ENCODE results near the gene UIMC1. TPM values are rescaled to one million over a fixed set of nuclear protein-coding genes. Genes with fewer than 3 reads are reported as not detected.

Gene UIMC1
- polyA plus RNA-seq, 3 donors: 14.8 to 35.6 (median 19.1) TPM

GRCh38 chr5:177043958-177044357, 37.4 kb upstream of the UIMC1 start:
- peaks cover 52 to 80% of the 10 kb centered on the region in 2 donors for H3K36me3 ChIP-seq (replicated peaks in 1 of 2; ENCODE audit: control insufficient read depth in 1 of 2, insufficient read depth in 2 of 2, low read length in 2 of 2)
- no peaks in the 10 kb centered on the region for H3K4me1 ChIP-seq (ENCODE audit: control insufficient read depth in 1 of 2, insufficient read depth in 2 of 2, low read length in 2 of 2)
- H3K4me2 ChIP-seq (replicated peaks; ENCODE audit: extremely low read depth, low read length, poor library complexity, severe bottlenecking): no peak overlapping the region
- Mint-ChIP-seq H3K9me3 (peaks cover 0 to 2% (median 0%) of the 10 kb centered on the region in 7 donors), H3K27me3 (ENCODE audit: low read depth in 3 of 3) (peaks cover 0 to 2% (median 0%) of the 10 kb centered on the region in 3 donors), H3K4me3 (no peak overlapping the region), H3K36me3 (peaks cover 68 to 72% of the 10 kb centered on the region in 2 donors), H3K27ac (peak overlapping the region in 1 of 7 donors; percentile 20), H3K4me1 (no peaks in the 10 kb centered on the region)
- peaks cover 3% of the 10 kb centered on the region for H4K20me1 ChIP-seq (ENCODE audit: insufficient read depth, low read length)
- H3K27me3 ChIP-seq (ENCODE audit: control insufficient read depth in 2 of 2, insufficient read depth in 2 of 2, low read length in 2 of 2): no peaks in the 10 kb centered on the region
- H3K9ac ChIP-seq (ENCODE audit: insufficient read depth, low read length, poor library complexity, severe bottlenecking): no peak overlapping the region
- 75% methylated on average over 1 of the region's 1 CpG for WGBS (ENCODE audit: insufficient coverage)
- DNase-seq: no peak
- intact Hi-C loops (cut with micrococcal nuclease): no loop called here
- no peaks in the 10 kb centered on the region for H3K9me3 ChIP-seq (replicated peaks in 1 of 2; ENCODE audit: control insufficient read depth in 1 of 2, insufficient read depth in 1 of 2, low read length in 2 of 2)
- no peak overlapping the region for H2AFZ ChIP-seq (ENCODE audit: insufficient read depth, low read depth, low read length, poor library complexity, severe bottlenecking)
- TF ChIP-seq, protein P1, sequence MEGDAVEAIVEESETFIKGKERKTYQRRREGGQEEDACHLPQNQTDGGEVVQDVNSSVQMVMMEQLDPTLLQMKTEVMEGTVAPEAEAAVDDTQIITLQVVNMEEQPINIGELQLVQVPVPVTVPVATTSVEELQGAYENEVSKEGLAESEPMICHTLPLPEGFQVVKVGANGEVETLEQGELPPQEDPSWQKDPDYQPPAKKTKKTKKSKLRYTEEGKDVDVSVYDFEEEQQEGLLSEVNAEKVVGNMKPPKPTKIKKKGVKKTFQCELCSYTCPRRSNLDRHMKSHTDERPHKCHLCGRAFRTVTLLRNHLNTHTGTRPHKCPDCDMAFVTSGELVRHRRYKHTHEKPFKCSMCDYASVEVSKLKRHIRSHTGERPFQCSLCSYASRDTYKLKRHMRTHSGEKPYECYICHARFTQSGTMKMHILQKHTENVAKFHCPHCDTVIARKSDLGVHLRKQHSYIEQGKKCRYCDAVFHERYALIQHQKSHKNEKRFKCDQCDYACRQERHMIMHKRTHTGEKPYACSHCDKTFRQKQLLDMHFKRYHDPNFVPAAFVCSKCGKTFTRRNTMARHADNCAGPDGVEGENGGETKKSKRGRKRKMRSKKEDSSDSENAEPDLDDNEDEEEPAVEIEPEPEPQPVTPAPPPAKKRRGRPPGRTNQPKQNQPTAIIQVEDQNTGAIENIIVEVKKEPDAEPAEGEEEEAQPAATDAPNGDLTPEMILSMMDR (IDR thresholded peaks at IDR 0.05): no peak
- H3K79me2 ChIP-seq (ENCODE audit: insufficient read depth, low read length): no peaks in the 10 kb centered on the region
- H3K27ac ChIP-seq (ENCODE audit: low read depth in 1 of 2, low read length in 2 of 2): no peak overlapping the region
- H3K4me3 ChIP-seq (replicated peaks in 1 of 3; ENCODE audit: low read depth in 2 of 3, low read length in 3 of 3): no peak overlapping the region

GRCh38 chr5:177043114-177043513, 36.5 kb upstream of the UIMC1 start:
- no peak overlapping the region for H2AFZ ChIP-seq (ENCODE audit: insufficient read depth, low read depth, low read length, poor library complexity, severe bottlenecking)
- H3K36me3 ChIP-seq (replicated peaks in 1 of 2; ENCODE audit: control insufficient read depth in 1 of 2, insufficient read depth in 2 of 2, low read length in 2 of 2): peaks cover 49 to 77% of the 10 kb centered on the region in 2 donors
- Mint-ChIP-seq H3K27me3 (ENCODE audit: low read depth in 3 of 3) (no peaks in the 10 kb centered on the region), H3K36me3 (peaks cover 64% of the 10 kb centered on the region in 2 donors), H3K4me3 (no peak overlapping the region), H3K4me1 (no peaks in the 10 kb centered on the region), H3K9me3 (peaks cover 0 to 2% (median 0%) of the 10 kb centered on the region in 7 donors), H3K27ac (no peak overlapping the region)
- intact Hi-C loops (cut with micrococcal nuclease): no loop called here
- no peaks in the 10 kb centered on the region for H3K27me3 ChIP-seq (ENCODE audit: control insufficient read depth in 2 of 2, insufficient read depth in 2 of 2, low read length in 2 of 2)
- no peak for DNase-seq
- no peak overlapping the region for H3K4me2 ChIP-seq (replicated peaks; ENCODE audit: extremely low read depth, low read length, poor library complexity, severe bottlenecking)
- H3K4me1 ChIP-seq (ENCODE audit: control insufficient read depth in 1 of 2, insufficient read depth in 2 of 2, low read length in 2 of 2): no peaks in the 10 kb centered on the region
- no peak overlapping the region for H3K9ac ChIP-seq (ENCODE audit: insufficient read depth, low read length, poor library complexity, severe bottlenecking)
- no peaks in the 10 kb centered on the region for H3K9me3 ChIP-seq (replicated peaks in 1 of 2; ENCODE audit: control insufficient read depth in 1 of 2, insufficient read depth in 1 of 2, low read length in 2 of 2)
- 100% methylated on average over 6 of the region's 6 CpGs for WGBS (ENCODE audit: insufficient coverage)
- TF ChIP-seq, protein P1 (IDR thresholded peaks at IDR 0.05): no peak
- H3K27ac ChIP-seq (ENCODE audit: low read depth in 1 of 2, low read length in 2 of 2): no peak overlapping the region
- H3K4me3 ChIP-seq (replicated peaks in 1 of 3; ENCODE audit: low read depth in 2 of 3, low read length in 3 of 3): no peak overlapping the region
- peaks cover 11% of the 10 kb centered on the region for H4K20me1 ChIP-seq (ENCODE audit: insufficient read depth, low read length)
- H3K79me2 ChIP-seq (ENCODE audit: insufficient read depth, low read length): peaks cover 5% of the 10 kb centered on the region

All from CD14-positive monocyte (primary cell).